Measurements from ENCODE around the gene GPRIN3. TPM values are rescaled to one million over a fixed set of nuclear protein-coding genes. Genes with fewer than 3 reads are reported as not detected.

The GPRIN3 gene
- total and polyA plus RNA-seq, 2 donors (not counting 3 experiments of a cell fraction or from before 2014, with no cell fraction given) = 0.17 to 2.2 TPM

DNA sequence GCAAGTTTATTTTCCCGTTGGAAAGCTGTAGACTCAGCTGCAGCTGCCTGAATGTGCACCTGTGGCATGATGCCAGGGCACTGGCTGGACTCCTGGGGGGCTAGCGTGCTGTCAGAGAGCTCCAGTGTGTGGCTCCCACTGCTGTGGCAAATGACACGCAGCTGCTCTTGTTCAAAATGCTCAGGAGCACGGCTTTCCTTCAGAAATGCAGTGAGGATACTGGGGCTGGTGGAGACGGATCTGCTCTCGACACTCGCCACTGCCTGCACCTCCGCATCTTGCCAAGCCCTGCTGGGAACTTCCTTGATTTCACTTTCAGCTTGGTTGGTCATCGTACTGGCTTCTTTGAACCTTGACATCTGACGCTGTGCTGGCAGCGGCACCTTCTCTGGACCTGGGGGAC, 58.7 kb downstream of the GPRIN3 start:
- Histone ChIP-seq H3K27me3 (ENCODE audit: control insufficient read depth in 2 of 2, insufficient read depth in 2 of 2, low read length in 2 of 2) (peaks cover 2 to 5% of the 10 kb centered on the region in 2 experiments), H3K4me2 (ENCODE audit: insufficient read depth, low read length) (no peak overlapping the region), H3K9me1 (replicated peaks; ENCODE audit: control insufficient read depth, extremely low read depth, insufficient read depth, low read length) (no peaks in the 10 kb centered on the region), H3K79me2 (ENCODE audit: control insufficient read depth, insufficient read depth, low read length) (no peaks in the 10 kb centered on the region), H3K9ac (replicated peaks; ENCODE audit: extremely low read depth, insufficient read depth, low read length) (no peak overlapping the region), H3K36me3 (ENCODE audit: control insufficient read depth in 2 of 2, extremely low read depth in 1 of 2, insufficient read depth in 2 of 2, low read length in 2 of 2) (no peaks in the 10 kb centered on the region), H3K9me3 (replicated peaks; ENCODE audit: control insufficient read depth, insufficient read depth, low read length) (no peaks in the 10 kb centered on the region), H4K20me1 (replicated peaks; ENCODE audit: control insufficient read depth, extremely low read depth, insufficient read depth, low read length) (no peaks in the 10 kb centered on the region), H3K27ac (ENCODE audit: insufficient read depth, low read depth, low read length) (no peak overlapping the region), H3K4me3 (replicated peaks in 1 of 3; ENCODE audit: insufficient read depth in 1 of 3, low read depth in 1 of 3, low read length in 3 of 3) (no peak overlapping the region), H2AFZ (ENCODE audit: low read depth, low read length) (no peak overlapping the region), H3K4me1 (ENCODE audit: control insufficient read depth, extremely low read depth, insufficient read depth, low read length) (no peaks in the 10 kb centered on the region)
- intact Hi-C loops (cut with micrococcal nuclease) (no loop called here), dilution Hi-C loops (cut with MboI; ENCODE audit: extremely low pct_ligation_motif_present, low sequenced_read_pairs) (no loop called here)
- TF ChIP-seq EZH2 (IDR thresholded peaks at IDR 0.05; ENCODE audit: borderline replicate concordance, low read depth, low read length, severe bottlenecking) = no peak
- no peak for TF ChIP-seq POLR2AphosphoS5 (IDR thresholded peaks at IDR 0.05; ENCODE audit: insufficient read depth, low read depth, low read length)
- TF ChIP-seq POLR2A (IDR thresholded peaks at IDR 0.05; ENCODE audit: low read depth, low read length) = no peak
- TF ChIP-seq MYC (IDR thresholded peaks at IDR 0.05; ENCODE audit: low read depth, low read length) = no peak
- TF ChIP-seq GATA2 (IDR thresholded peaks at IDR 0.05; ENCODE audit: insufficient read depth, insufficient read length, low read depth, low read length) = no peak
- FAIRE-seq (no peak), DNase-seq (ENCODE audit: low read depth, low spot score) (no peak)
- POLR2A ChIA-PET = no interaction called here
- CTCF ChIA-PET = interaction anchor here (0.6 to 2.3 kb wide), 3 partner anchors 22 to 1803 kb away, joined by 3 to 10 read pairs (median 5); no protein-coding TSS in a partner anchor
- no TSS peak for BruUV-seq (replicated peaks)

DNA sequence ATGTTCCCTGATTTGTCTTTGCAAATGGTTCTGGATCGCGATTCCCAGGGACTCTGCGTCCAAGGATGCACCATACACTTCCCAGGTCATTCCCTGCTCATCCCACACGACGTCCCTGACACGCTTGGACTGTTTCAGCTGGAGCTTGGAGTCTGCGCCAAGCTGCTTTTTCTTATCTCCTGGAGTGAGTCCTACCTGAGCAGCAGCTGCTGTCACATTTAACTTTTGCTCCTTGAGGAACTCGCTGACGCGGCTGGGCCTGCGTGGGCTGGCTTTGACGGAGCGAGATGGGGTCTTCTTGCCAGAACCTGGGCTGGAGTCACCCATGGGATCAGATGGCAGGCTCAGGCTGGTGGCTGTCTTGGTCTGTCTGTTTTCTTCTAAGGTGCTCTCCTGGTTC, 59.6 kb downstream of the GPRIN3 start:
- no peak overlapping the region for H3K4me3 ChIP-seq (replicated peaks in 1 of 3; ENCODE audit: insufficient read depth in 1 of 3, low read depth in 1 of 3, low read length in 3 of 3)
- H3K4me1 ChIP-seq (ENCODE audit: control insufficient read depth, extremely low read depth, insufficient read depth, low read length) = no peaks in the 10 kb centered on the region
- no TSS peak for BruUV-seq (replicated peaks)
- no peaks in the 10 kb centered on the region for H4K20me1 ChIP-seq (replicated peaks; ENCODE audit: control insufficient read depth, extremely low read depth, insufficient read depth, low read length)
- no peaks in the 10 kb centered on the region for H3K79me2 ChIP-seq (ENCODE audit: control insufficient read depth, insufficient read depth, low read length)
- intact Hi-C loops (cut with micrococcal nuclease) = no loop called here
- H3K9ac ChIP-seq (replicated peaks; ENCODE audit: extremely low read depth, insufficient read depth, low read length) = no peak overlapping the region
- dilution Hi-C loops (cut with MboI; ENCODE audit: extremely low pct_ligation_motif_present, low sequenced_read_pairs) = no loop called here
- no peak overlapping the region for H2AFZ ChIP-seq (ENCODE audit: low read depth, low read length)
- H3K27ac ChIP-seq (ENCODE audit: insufficient read depth, low read depth, low read length) = no peak overlapping the region
- ChIA-PET CTCF (interaction anchor here (0.9 to 2.3 kb wide), 3 partner anchors 21 to 149 kb away, joined by 3 to 10 read pairs (median 5); no protein-coding TSS in a partner anchor), POLR2A (no interaction called here)
- no peak for FAIRE-seq
- H3K27me3 ChIP-seq (ENCODE audit: control insufficient read depth in 2 of 2, insufficient read depth in 2 of 2, low read length in 2 of 2) = no peaks in the 10 kb centered on the region
- no peak for DNase-seq (ENCODE audit: low read depth, low spot score)
- H3K9me3 ChIP-seq (replicated peaks; ENCODE audit: control insufficient read depth, insufficient read depth, low read length) = no peaks in the 10 kb centered on the region
- no peak overlapping the region for H3K4me2 ChIP-seq (ENCODE audit: insufficient read depth, low read length)
- TF ChIP-seq EZH2 (IDR thresholded peaks at IDR 0.05; ENCODE audit: borderline replicate concordance, low read depth, low read length, severe bottlenecking) (no peak), POLR2AphosphoS5 (IDR thresholded peaks at IDR 0.05; ENCODE audit: insufficient read depth, low read depth, low read length) (no peak), POLR2A (IDR thresholded peaks at IDR 0.05; ENCODE audit: low read depth, low read length) (no peak), FOS (IDR thresholded peaks at IDR 0.05; ENCODE audit: borderline replicate concordance, insufficient read depth, low read length) (no peak), GATA2 (IDR thresholded peaks at IDR 0.05; ENCODE audit: insufficient read depth, insufficient read length, low read depth, low read length) (no peak), JUN (IDR thresholded peaks at IDR 0.05; ENCODE audit: borderline replicate concordance, insufficient read depth, insufficient read length, low read depth) (no peak), MYC (IDR thresholded peaks at IDR 0.05; ENCODE audit: low read depth, low read length) (no peak)
- TF ChIP-seq, protein P1, sequence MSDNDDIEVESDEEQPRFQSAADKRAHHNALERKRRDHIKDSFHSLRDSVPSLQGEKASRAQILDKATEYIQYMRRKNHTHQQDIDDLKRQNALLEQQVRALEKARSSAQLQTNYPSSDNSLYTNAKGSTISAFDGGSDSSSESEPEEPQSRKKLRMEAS (IDR thresholded peaks at IDR 0.05; ENCODE audit: insufficient read depth, insufficient read length) = no peak
- TF ChIP-seq, protein P2, sequence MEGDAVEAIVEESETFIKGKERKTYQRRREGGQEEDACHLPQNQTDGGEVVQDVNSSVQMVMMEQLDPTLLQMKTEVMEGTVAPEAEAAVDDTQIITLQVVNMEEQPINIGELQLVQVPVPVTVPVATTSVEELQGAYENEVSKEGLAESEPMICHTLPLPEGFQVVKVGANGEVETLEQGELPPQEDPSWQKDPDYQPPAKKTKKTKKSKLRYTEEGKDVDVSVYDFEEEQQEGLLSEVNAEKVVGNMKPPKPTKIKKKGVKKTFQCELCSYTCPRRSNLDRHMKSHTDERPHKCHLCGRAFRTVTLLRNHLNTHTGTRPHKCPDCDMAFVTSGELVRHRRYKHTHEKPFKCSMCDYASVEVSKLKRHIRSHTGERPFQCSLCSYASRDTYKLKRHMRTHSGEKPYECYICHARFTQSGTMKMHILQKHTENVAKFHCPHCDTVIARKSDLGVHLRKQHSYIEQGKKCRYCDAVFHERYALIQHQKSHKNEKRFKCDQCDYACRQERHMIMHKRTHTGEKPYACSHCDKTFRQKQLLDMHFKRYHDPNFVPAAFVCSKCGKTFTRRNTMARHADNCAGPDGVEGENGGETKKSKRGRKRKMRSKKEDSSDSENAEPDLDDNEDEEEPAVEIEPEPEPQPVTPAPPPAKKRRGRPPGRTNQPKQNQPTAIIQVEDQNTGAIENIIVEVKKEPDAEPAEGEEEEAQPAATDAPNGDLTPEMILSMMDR (IDR thresholded peaks at IDR 0.05; ENCODE audit: extremely low read depth in 1 of 2, insufficient read depth in 1 of 2, low read depth in 1 of 2, low read length in 2 of 2) = no peak
- no peaks in the 10 kb centered on the region for H3K36me3 ChIP-seq (ENCODE audit: control insufficient read depth in 2 of 2, extremely low read depth in 1 of 2, insufficient read depth in 2 of 2, low read length in 2 of 2)
- H3K9me1 ChIP-seq (replicated peaks; ENCODE audit: control insufficient read depth, extremely low read depth, insufficient read depth, low read length) = no peaks in the 10 kb centered on the region
